Gastrocnemius medialis (tissue), 4 donors: ENCODE data around the gene PRKCA.

Source experiments
- POLR2A ChIP-seq, 2 donors: fragments of 450-650 bp; IDR thresholded peaks; one replicate each; pipeline ENCODE4 v1.6.1; 2017; ENCODE audit warnings: antibody characterized with exemption in 2 of 2, mild to moderate bottlenecking in 2 of 2, moderate library complexity in 2 of 2
- TF ChIP-seq, protein P1 (sequence below), 5 experiments: fragments of 450-650 bp in 3 of 5; fragments of 200-600 bp in 2 of 5; sonication (generic) in 2 of 5; IDR thresholded peaks in 4 of 5; conservative IDR thresholded peaks in 1 of 5; 1 replicate in 4 of 5; 2 replicates in 1 of 5; pipeline ENCODE4 v1.5.1; 2016 to 2019; ENCODE audit warnings: antibody characterized with exemption in 5 of 5, mild to moderate bottlenecking in 3 of 5, moderate library complexity in 3 of 5

GRCh38 chr17:66373079-66373478 is 70.7 kb downstream of the PRKCA start:
- TF ChIP-seq, protein P1, sequence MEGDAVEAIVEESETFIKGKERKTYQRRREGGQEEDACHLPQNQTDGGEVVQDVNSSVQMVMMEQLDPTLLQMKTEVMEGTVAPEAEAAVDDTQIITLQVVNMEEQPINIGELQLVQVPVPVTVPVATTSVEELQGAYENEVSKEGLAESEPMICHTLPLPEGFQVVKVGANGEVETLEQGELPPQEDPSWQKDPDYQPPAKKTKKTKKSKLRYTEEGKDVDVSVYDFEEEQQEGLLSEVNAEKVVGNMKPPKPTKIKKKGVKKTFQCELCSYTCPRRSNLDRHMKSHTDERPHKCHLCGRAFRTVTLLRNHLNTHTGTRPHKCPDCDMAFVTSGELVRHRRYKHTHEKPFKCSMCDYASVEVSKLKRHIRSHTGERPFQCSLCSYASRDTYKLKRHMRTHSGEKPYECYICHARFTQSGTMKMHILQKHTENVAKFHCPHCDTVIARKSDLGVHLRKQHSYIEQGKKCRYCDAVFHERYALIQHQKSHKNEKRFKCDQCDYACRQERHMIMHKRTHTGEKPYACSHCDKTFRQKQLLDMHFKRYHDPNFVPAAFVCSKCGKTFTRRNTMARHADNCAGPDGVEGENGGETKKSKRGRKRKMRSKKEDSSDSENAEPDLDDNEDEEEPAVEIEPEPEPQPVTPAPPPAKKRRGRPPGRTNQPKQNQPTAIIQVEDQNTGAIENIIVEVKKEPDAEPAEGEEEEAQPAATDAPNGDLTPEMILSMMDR (IDR thresholded peaks at IDR 0.05 in 4 of 5, conservative IDR thresholded peaks at IDR 0.05 in 1 of 5) = no peak
- no peak for TF ChIP-seq POLR2A (IDR thresholded peaks at IDR 0.05)
